T47D (cell line): ENCODE results near the gene ASTN2.
A peak's percentile ranks its signal among the peaks of the same experiment; 100 is the strongest.

Experiments used
- DNase-seq, 2 experiments: peaks; one replicate each; pipeline versions ENCODE4 v3.0.0 to v3.0.0-alpha.2; 2011 to 2012; ENCODE audit warnings: low read depth in 1 of 2, low spot score in 1 of 2
- JUND ChIP-seq: IDR thresholded peaks from 2 replicates; pipeline ENCODE4 v1.6.1; 2012; ENCODE audit warnings: low read depth
- in situ Hi-C: cut with HindIII; loops from 2 replicates; pipeline ENCODE4 v1.10.0; 2016; ENCODE audit warnings: low sequenced_read_pairs, low pct_unique_long_range_greater_than_20kb

The ASTN2 gene

GRCh38 chr9:116605904-116606341, 808.9 kb downstream of the ASTN2 start:
- in situ Hi-C loops: no loop called here
- no peak for TF ChIP-seq JUND
- no peak for DNase-seq

- DNase-seq: no peak
- in situ Hi-C loops: no loop called here
- TF ChIP-seq JUND: no peak
These were observed 809.8 kb downstream of the ASTN2 start for GRCh38 chr9:116605060-116605459.

- in situ Hi-C loops: no loop called here
- no peak for DNase-seq
- no peak for TF ChIP-seq JUND
These were observed 810.6 kb downstream of the ASTN2 start for GRCh38 chr9:116604251-116604650.

- in situ Hi-C loops: no loop called here
- TF ChIP-seq JUND: no peak
- DNase-seq: no peak
These were observed 815.4 kb downstream of the ASTN2 start for GRCh38 chr9:116599342-116599884.

GRCh38 chr9:116596646-116597045, 818.2 kb downstream of the ASTN2 start:
- no peak for TF ChIP-seq JUND
- in situ Hi-C loops: no loop called here
- DNase-seq: no peak

- no peak for DNase-seq
These were observed 820.3 kb downstream of the ASTN2 start for GRCh38 chr9:116594547-116594946.

GRCh38 chr9:116592970-116593369, 821.9 kb downstream of the ASTN2 start:
- in situ Hi-C loops: no loop called here
- TF ChIP-seq JUND: no peak
- DNase-seq: no peak

More at GRCh38 chr9:116594547-116594946, 820.3 kb downstream of the ASTN2 start:
- in situ Hi-C loops: no loop called here
- TF ChIP-seq JUND: no peak

GRCh38 chr9:116589392-116590354, 825.2 kb downstream of the ASTN2 start:
- in situ Hi-C loops: no loop called here
- no peak for TF ChIP-seq JUND
- DNase-seq: peak in 1 of 2 experiments; percentile 13

- no peak for DNase-seq
- no peak for TF ChIP-seq JUND
- in situ Hi-C loops: no loop called here
These were observed 826.9 kb downstream of the ASTN2 start for GRCh38 chr9:116587919-116588318.

GRCh38 chr9:116585896-116586295, 829.0 kb downstream of the ASTN2 start:
- no peak for TF ChIP-seq JUND
- no peak for DNase-seq
- in situ Hi-C loops: no loop called here

- in situ Hi-C loops: no loop called here
- DNase-seq: no peak
- TF ChIP-seq JUND: no peak
These were observed 829.7 kb downstream of the ASTN2 start for GRCh38 chr9:116585204-116585603.

GRCh38 chr9:116580853-116581252, 834.0 kb downstream of the ASTN2 start:
- no peak for DNase-seq
- TF ChIP-seq JUND: no peak
- in situ Hi-C loops: no loop called here

- in situ Hi-C loops: no loop called here
- no peak for TF ChIP-seq JUND
- DNase-seq: peak; percentile 15 to 56
These were observed 838.5 kb downstream of the ASTN2 start for GRCh38 chr9:116576386-116576785.
